ENCODE data around the gene BCL6B. TPM values are rescaled to one million over a fixed set of nuclear protein-coding genes. Genes with fewer than 3 reads are reported as not detected.

Gene BCL6B
- total RNA-seq, 4 donors from 2014 or later = 9.7 to 32.8 (median 22.7) TPM

GRCh38 chr17:7018331-7018964 lies 4.4 kb upstream of the BCL6B start:
- peaks cover 0 to 10% of the 10 kb centered on the region in 2 donors for H3K27me3 ChIP-seq
- H3K9me3 ChIP-seq = no peaks in the 10 kb centered on the region
- peaks cover 4 to 6% of the 10 kb centered on the region in 2 donors for H3K4me1 ChIP-seq
- TF ChIP-seq POLR2A (IDR thresholded peaks at IDR 0.05) (peak; percentile 22 to 48), CTCF (IDR thresholded peaks at IDR 0.05) (no peak)
- peak; percentile 75 to 82 for DNase-seq
- H3K27ac ChIP-seq = peak overlapping the region; percentile 94 to 96
- H3K36me3 ChIP-seq = no peaks in the 10 kb centered on the region
- peak overlapping the region; percentile 60 to 77 for H3K4me3 ChIP-seq
- intact Hi-C loops (cut with DNase I; ENCODE audit: low total_unique reads) = no loop called here

GRCh38 chr17:7019367-7019766 lies 3.5 kb upstream of the BCL6B start:
- Histone ChIP-seq H3K36me3 (no peaks in the 10 kb centered on the region), H3K4me3 (peak overlapping the region; percentile 60 to 77), H3K27ac (peak overlapping the region; percentile 94 to 96), H3K27me3 (peaks cover 0 to 15% of the 10 kb centered on the region in 2 donors), H3K9me3 (no peaks in the 10 kb centered on the region), H3K4me1 (peaks cover 4 to 6% of the 10 kb centered on the region in 2 donors)
- intact Hi-C loops (cut with DNase I; ENCODE audit: low total_unique reads) = no loop called here
- TF ChIP-seq CTCF (IDR thresholded peaks at IDR 0.05) (no peak), POLR2A (IDR thresholded peaks at IDR 0.05) (no peak)
- DNase-seq = peak in 1 of 2 donors; percentile 39

GRCh38 chr17:7019839-7020519 lies 2.9 kb upstream of the BCL6B start:
- H3K27ac ChIP-seq = peak overlapping the region; percentile 94 to 96
- H3K4me1 ChIP-seq = peaks cover 4 to 6% of the 10 kb centered on the region in 2 donors
- TF ChIP-seq CTCF (IDR thresholded peaks at IDR 0.05) (no peak), POLR2A (IDR thresholded peaks at IDR 0.05) (no peak)
- H3K27me3 ChIP-seq = peaks cover 0 to 15% of the 10 kb centered on the region in 2 donors
- intact Hi-C loops (cut with DNase I; ENCODE audit: low total_unique reads) = no loop called here
- H3K36me3 ChIP-seq = no peaks in the 10 kb centered on the region
- peak overlapping the region; percentile 60 to 77 for H3K4me3 ChIP-seq
- no peaks in the 10 kb centered on the region for H3K9me3 ChIP-seq
- DNase-seq = peak; percentile 69 to 76

GRCh38 chr17:7020894-7021664 lies 1.8 kb upstream of the BCL6B start:
- Histone ChIP-seq H3K4me1 (peaks cover 4 to 6% of the 10 kb centered on the region in 2 donors), H3K36me3 (no peaks in the 10 kb centered on the region), H3K27me3 (peaks cover 0 to 15% of the 10 kb centered on the region in 2 donors), H3K4me3 (no peak overlapping the region), H3K27ac (peak overlapping the region; percentile 63 to 96), H3K9me3 (no peaks in the 10 kb centered on the region)
- DNase-seq = no peak
- TF ChIP-seq POLR2A (IDR thresholded peaks at IDR 0.05) (no peak), CTCF (IDR thresholded peaks at IDR 0.05) (no peak)
- intact Hi-C loops (cut with DNase I; ENCODE audit: low total_unique reads) = no loop called here

All from uterus (tissue), 4 donors.